H9 (cell line): ENCODE results near the gene SSUH2. TPM values are rescaled to one million over a fixed set of nuclear protein-coding genes. Genes with fewer than 3 reads are reported as not detected.

Experiments used
- DNase-seq: peaks from one replicate; pipeline ENCODE4 v3.0.0-alpha.2; 2017
- H2AFZ ChIP-seq: one replicate; pipeline ENCODE4 v1.6.1; 2013; ENCODE audit warnings: mild to moderate bottlenecking, low read length, control low read depth, moderate library complexity
- H2AK5ac ChIP-seq: 2 replicates; pipeline ENCODE4 v1.6.1; 2013; ENCODE audit warnings: low read length, control low read depth, mixed read lengths; ENCODE audit not compliant: insufficient read length
- H2BK120ac ChIP-seq: one replicate; pipeline ENCODE4 v1.6.1; 2013; ENCODE audit warnings: low read depth, mild to moderate bottlenecking, low read length, control low read depth, inconsistent platforms; ENCODE audit not compliant: poor library complexity, severe bottlenecking
- H2BK12ac ChIP-seq: 2 replicates; pipeline ENCODE4 v1.6.1; 2013; ENCODE audit warnings: low read length, control low read depth, mixed read lengths, low read depth; ENCODE audit not compliant: insufficient read length
- H2BK15ac ChIP-seq: 2 replicates; pipeline ENCODE4 v1.6.1; 2013; ENCODE audit warnings: low read depth, low read length, control low read depth
- H2BK20ac ChIP-seq: one replicate; pipeline ENCODE4 v1.6.1; 2013; ENCODE audit warnings: low read depth, mild to moderate bottlenecking, low read length, control low read depth, inconsistent platforms; ENCODE audit not compliant: poor library complexity, severe bottlenecking
- H2BK5ac ChIP-seq: 2 replicates; pipeline ENCODE4 v1.6.1; 2013; ENCODE audit warnings: low read length, control low read depth, mixed read lengths; ENCODE audit not compliant: insufficient read length
- H3K14ac ChIP-seq: 2 replicates; pipeline ENCODE4 v1.6.1; 2013; ENCODE audit warnings: low read length, control low read depth; ENCODE audit not compliant: insufficient read depth
- H3K18ac ChIP-seq: 2 replicates; pipeline ENCODE4 v1.6.1; 2013; ENCODE audit warnings: low read depth, mild to moderate bottlenecking, mixed read lengths, low read length, control low read depth; ENCODE audit not compliant: insufficient read length
- H3K23ac ChIP-seq: 2 replicates; pipeline ENCODE4 v1.6.1; 2013; ENCODE audit warnings: low read length, control low read depth, mixed read lengths, low read depth; ENCODE audit not compliant: insufficient read length
- H3K23me2 ChIP-seq: 2 replicates; pipeline ENCODE4 v1.6.1; 2013; ENCODE audit warnings: low read depth, mild to moderate bottlenecking, mixed read lengths, low read length, control low read depth; ENCODE audit not compliant: insufficient read length, poor library complexity, severe bottlenecking
- H3K27ac ChIP-seq: 2 replicates; pipeline ENCODE4 v1.5.1; 2013; ENCODE audit warnings: low read length, control low read depth, mixed read lengths, low read depth; ENCODE audit not compliant: insufficient read length
- H3K27me3 ChIP-seq: 2 replicates; pipeline ENCODE4 v1.6.1; 2013; ENCODE audit warnings: low read length, control low read depth, inconsistent platforms; ENCODE audit not compliant: insufficient read depth
- H3K4ac ChIP-seq: 2 replicates; pipeline ENCODE4 v1.6.1; 2013; ENCODE audit warnings: low read depth, mild to moderate bottlenecking, control low read depth, inconsistent platforms, low read length, moderate library complexity
- H3K4me1 ChIP-seq: 2 replicates; pipeline ENCODE4 v1.6.1; 2013; ENCODE audit warnings: low read length, control low read depth, inconsistent platforms; ENCODE audit not compliant: insufficient read depth
- H3K4me2 ChIP-seq: 2 replicates; pipeline ENCODE4 v1.6.1; 2013; ENCODE audit warnings: low read length, control low read depth, mixed read lengths; ENCODE audit not compliant: insufficient read length, insufficient read depth
- H3K56ac ChIP-seq: 2 replicates; pipeline ENCODE4 v1.6.1; 2013; ENCODE audit warnings: low read depth, mild to moderate bottlenecking, mixed read lengths, low read length, control low read depth; ENCODE audit not compliant: insufficient read length
- H3K79me1 ChIP-seq: 2 replicates; pipeline ENCODE4 v1.6.1; 2013; ENCODE audit warnings: low read depth, mild to moderate bottlenecking, moderate library complexity, low read length, control low read depth, inconsistent platforms; ENCODE audit not compliant: insufficient read depth, poor library complexity, severe bottlenecking
- H3K79me2 ChIP-seq: 2 replicates; pipeline ENCODE4 v1.6.1; 2013; ENCODE audit warnings: low read length, control low read depth, inconsistent platforms; ENCODE audit not compliant: insufficient read depth
- H3K9ac ChIP-seq: 2 replicates; pipeline ENCODE4 v1.6.1; 2013; ENCODE audit warnings: low read length, control low read depth, mixed read lengths; ENCODE audit not compliant: insufficient read length; ENCODE audit errors: extremely low read depth
- H3K9me3 ChIP-seq: one replicate; pipeline ENCODE4 v1.6.1; 2013; ENCODE audit warnings: low read depth, low read length, inconsistent platforms; ENCODE audit not compliant: control insufficient read depth
- H3T11ph ChIP-seq: one replicate; pipeline ENCODE4 v1.6.1; 2013; ENCODE audit warnings: mild to moderate bottlenecking, low read length, control low read depth, inconsistent platforms
- H4K20me1 ChIP-seq: one replicate; pipeline ENCODE4 v1.6.1; 2013; ENCODE audit not compliant: control insufficient read depth, insufficient read length, insufficient read depth
- H4K5ac ChIP-seq: 2 replicates; pipeline ENCODE4 v1.6.1; 2013; ENCODE audit warnings: low read depth, mild to moderate bottlenecking, mixed read lengths, low read length, control low read depth; ENCODE audit not compliant: insufficient read length
- H4K8ac ChIP-seq: replicated peaks from 2 replicates; pipeline ENCODE4 v1.6.1; 2013; ENCODE audit warnings: low read length, control low read depth, mixed read lengths, low read depth; ENCODE audit not compliant: insufficient read length
- H4K91ac ChIP-seq: 2 replicates; pipeline ENCODE4 v1.6.1; 2013; ENCODE audit warnings: low read depth, mild to moderate bottlenecking, moderate library complexity, mixed read lengths, low read length, control low read depth; ENCODE audit not compliant: insufficient read length
- H3K27ac Mint-ChIP-seq, 3 experiments: 2 replicates in 2 of 3; 3 replicates in 1 of 3; pipeline ENCODE4 v1.8.0; 2020 to 2021; ENCODE audit warnings: mixed read lengths in 3 of 3, mild to moderate bottlenecking in 1 of 3, moderate library complexity in 1 of 3
- H3K27me3 Mint-ChIP-seq: 2 replicates; pipeline ENCODE4 v1.8.0; 2021; ENCODE audit warnings: low read depth, mild to moderate bottlenecking, moderate library complexity, mixed read lengths
- H3K36me3 Mint-ChIP-seq, 3 experiments: 2 replicates in 2 of 3; 3 replicates in 1 of 3; pipeline ENCODE4 v1.8.0; 2020 to 2021; ENCODE audit warnings: low read depth in 3 of 3, mixed read lengths in 3 of 3; ENCODE audit not compliant: insufficient read depth in 1 of 3
- H3K4me1 Mint-ChIP-seq, 2 experiments: 2 replicates each; pipeline ENCODE4 v1.8.0; 2020; ENCODE audit warnings: mixed read lengths in 2 of 2
- H3K4me3 Mint-ChIP-seq, 2 experiments: 2 replicates in 1 of 2; 3 replicates in 1 of 2; pipeline ENCODE4 v1.8.0; 2020 to 2021; ENCODE audit warnings: mild to moderate bottlenecking in 2 of 2, mixed read lengths in 2 of 2, moderate library complexity in 1 of 2
- H3K9me3 Mint-ChIP-seq, 2 experiments: 2 replicates in 1 of 2; 3 replicates in 1 of 2; pipeline ENCODE4 v1.8.0; 2020; ENCODE audit warnings: mild to moderate bottlenecking in 2 of 2, mixed read lengths in 2 of 2, moderate library complexity in 1 of 2
- CTCF ChIP-seq: fragments of 200-600 bp; sonication (generic); conservative IDR thresholded peaks from 3 replicates; pipeline ENCODE4 v1.8.0; 2021; ENCODE audit warnings: antibody characterized with exemption, mild to moderate bottlenecking
- WGBS: extraction: QIAGEN DNeasy Blood & Tissue Kit; methylation state at CpG from one replicate; pipeline ENCODE4 v1.1.7; 2013; ENCODE audit warnings: missing lambda C conversion rate, low lambda C conversion rate, mixed read lengths; ENCODE audit not compliant: insufficient read length; ENCODE audit errors: extremely low coverage; 5-methylcytosine and 5-hydroxymethylcytosine counted together
- total RNA-seq: library from RNA; stranded (reverse); gene quantifications from 2 replicates; pipeline ENCODE4 v1.2.1, GENCODE V29; 2021

The SSUH2 gene
- total RNA-seq, 1 experiment from 2014 or later = 0.61 TPM

DNA sequence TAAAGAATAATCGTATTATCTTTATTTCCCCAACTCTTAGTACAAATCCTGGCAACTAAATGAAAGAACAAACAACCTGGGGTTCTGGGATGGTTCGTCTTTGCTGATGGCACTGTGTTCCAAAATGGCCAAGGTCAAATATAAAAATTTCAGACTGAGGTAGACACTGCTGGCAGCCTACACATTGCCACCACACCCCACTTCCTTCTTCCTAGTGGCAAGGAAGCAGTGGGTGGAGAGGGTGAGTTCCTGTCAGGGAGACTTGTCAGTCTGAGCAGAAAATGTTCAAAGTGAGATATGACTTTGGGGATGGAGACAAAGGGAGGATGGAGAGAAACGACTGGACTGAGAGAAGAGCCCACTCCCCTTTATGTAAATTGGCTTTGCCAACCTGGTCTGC lies 73.3 kb downstream of the SSUH2 start:
- Histone ChIP-seq H3K4ac (no peak overlapping the region), H3K4me1 (no peaks in the 10 kb centered on the region), H3K23ac (no peak overlapping the region), H3K27ac (no peak overlapping the region), H3K9ac (no peak overlapping the region), H2BK12ac (no peak overlapping the region), H4K91ac (no peak overlapping the region), H4K5ac (no peak overlapping the region), H2BK5ac (no peak overlapping the region), H3K18ac (no peak overlapping the region), H3K14ac (no peak overlapping the region), H2BK15ac (no peak overlapping the region), H3K9me3 (no peaks in the 10 kb centered on the region), H2AK5ac (no peak overlapping the region), H2BK20ac (no peak overlapping the region), H3T11ph (no peak overlapping the region), H4K20me1 (no peaks in the 10 kb centered on the region), H4K8ac (no peak overlapping the region), H2BK120ac (no peak overlapping the region), H3K27me3 (no peaks in the 10 kb centered on the region), H3K79me2 (no peaks in the 10 kb centered on the region), H2AFZ (no peak overlapping the region), H3K23me2 (no peaks in the 10 kb centered on the region), H3K56ac (no peak overlapping the region), H3K79me1 (no peaks in the 10 kb centered on the region), H3K4me2 (no peak overlapping the region)
- DNase-seq = no peak
- no CpG with 5 or more reads among the region's 3 CpGs for WGBS
- Mint-ChIP-seq H3K4me3 (no peak overlapping the region), H3K27me3 (no peaks in the 10 kb centered on the region), H3K4me1 (no peaks in the 10 kb centered on the region), H3K36me3 (peaks cover 3 to 30% (median 15%) of the 10 kb centered on the region in 3 experiments; a peak in 5 of 7 replicates), H3K9me3 (no peaks in the 10 kb centered on the region), H3K27ac (no peak overlapping the region)
- TF ChIP-seq CTCF = no peak

Other genes starting within 250 kb of the SSUH2 start
- gene LMCD1, start 143.0 kb downstream of the SSUH2 start, total RNA-seq = 19.2 and 22.1 TPM in 2 replicates
- not detected in 2 replicates for gene CAV3, start 89.0 kb upstream of the SSUH2 start, total RNA-seq
- gene OXTR, start 124.8 kb upstream of the SSUH2 start, total RNA-seq = 1.5 and 1.7 TPM in 2 replicates